HPDE6-E6E7 (cell line): ENCODE measurements around the gene SLA2.
A peak's percentile ranks its signal among the peaks of the same experiment; 100 is the strongest.
"Not testable (repeated sequence)": the region's sequence is repeated elsewhere in the genome, so short reads cannot be mapped to it uniquely, and the experiment has no call there.

Experiments
- DNase-seq: peaks from one replicate; pipeline ENCODE4 v3.0.0; 2011; ENCODE audit warnings: missing footprints; ENCODE audit errors: extremely low spot score

Gene SLA2

DNA sequence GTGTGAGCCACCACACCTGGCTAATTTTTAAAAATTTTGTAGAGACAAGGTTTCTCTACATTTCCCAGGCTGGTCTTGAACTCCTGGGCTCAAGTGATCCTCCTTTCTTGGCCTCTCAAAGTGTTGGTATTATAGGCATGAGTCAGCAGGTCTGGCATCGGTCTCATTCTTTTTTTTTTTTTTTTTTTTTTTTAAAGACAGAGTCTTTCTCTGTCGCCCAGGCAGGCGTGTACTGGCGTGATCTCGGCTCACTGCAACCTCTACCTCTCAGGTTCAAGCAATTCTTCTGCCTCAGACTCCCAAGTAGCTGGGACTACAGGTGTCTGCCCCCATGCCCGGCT is 37.6 kb downstream of the SLA2 start:
- DNase-seq: not testable (repeated sequence)

DNA sequence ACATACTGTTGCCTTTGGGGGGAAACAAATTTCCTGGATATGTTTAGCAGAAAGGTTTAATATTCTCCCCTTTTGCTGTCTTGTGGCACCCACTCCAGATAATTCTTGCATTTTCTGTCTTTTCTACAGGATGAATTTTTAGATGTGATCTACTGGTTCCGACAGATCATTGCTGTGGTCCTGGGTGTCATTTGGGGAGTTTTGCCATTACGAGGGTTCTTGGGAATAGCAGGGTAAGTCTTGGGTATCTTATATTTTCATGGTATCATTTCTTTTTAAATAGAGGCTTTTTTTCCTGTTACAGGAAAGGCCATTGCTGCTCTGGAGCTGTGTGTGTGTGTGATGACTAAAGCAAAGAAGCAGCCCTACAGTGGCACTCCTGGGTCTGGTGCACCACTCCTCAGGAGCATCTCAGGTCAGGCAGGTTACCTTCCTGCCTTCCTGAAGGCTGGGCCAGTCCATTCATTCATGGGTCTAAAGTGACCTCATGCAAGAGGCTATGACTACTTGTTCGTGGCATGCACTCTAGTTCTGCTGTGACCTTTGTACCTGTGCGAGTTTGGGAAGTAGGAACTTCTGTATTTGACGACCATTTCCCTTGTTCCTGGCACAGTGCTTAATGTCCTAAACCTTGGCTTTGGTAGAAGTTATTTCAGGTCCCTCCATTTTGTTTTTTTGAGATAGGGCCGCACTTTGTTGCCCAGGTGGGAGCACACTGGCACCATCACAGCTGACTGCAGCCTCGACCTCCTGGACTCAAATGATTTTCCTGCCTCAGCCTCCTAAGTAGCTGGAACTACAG is 38.2 kb downstream of the SLA2 start:
- peak; percentile 76 for DNase-seq

DNA sequence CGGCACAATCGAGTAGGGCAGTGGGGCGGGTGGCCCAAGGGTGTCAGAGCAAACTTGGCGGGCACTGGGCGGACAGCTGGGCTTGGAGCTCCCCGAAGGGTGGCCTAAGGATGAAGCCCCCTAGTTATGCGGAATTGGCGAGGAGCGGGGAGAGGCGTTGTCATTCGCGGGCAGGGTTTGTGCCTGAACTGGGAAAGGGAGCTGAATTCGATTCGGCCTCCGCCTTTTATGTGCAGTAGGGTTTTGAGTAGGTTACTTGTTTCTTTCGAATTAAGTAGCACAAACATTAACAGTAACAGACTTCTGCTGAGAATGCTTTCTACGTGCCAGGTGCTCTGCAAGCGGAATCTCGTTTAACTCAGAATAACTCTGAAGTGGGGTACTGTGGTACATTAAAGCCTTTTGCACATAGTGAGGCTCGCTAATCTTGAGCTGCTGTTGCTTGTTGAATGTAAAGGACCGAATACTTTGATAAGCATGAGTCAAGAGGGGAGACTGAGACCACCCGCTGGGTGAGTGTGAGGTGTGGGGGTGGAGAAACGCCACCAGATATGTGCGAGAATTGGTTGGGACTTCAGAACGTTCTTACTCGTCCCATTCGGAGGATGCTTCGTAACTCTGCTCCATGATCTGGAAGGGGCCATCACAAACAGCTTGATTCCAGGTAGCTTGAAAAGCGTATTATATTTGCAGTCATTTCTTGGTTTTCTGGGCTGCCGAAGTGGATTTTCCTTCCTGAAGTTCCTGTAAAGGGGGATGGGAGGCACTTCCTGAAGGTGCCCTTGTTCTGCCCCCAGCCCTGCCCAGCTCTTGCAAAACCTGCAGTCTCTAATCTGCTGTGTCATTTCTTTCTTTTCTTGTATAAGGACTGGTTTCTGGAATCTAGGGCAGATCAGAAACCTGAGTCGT is 39.6 kb downstream of the SLA2 start:
- no peak for DNase-seq

DNA sequence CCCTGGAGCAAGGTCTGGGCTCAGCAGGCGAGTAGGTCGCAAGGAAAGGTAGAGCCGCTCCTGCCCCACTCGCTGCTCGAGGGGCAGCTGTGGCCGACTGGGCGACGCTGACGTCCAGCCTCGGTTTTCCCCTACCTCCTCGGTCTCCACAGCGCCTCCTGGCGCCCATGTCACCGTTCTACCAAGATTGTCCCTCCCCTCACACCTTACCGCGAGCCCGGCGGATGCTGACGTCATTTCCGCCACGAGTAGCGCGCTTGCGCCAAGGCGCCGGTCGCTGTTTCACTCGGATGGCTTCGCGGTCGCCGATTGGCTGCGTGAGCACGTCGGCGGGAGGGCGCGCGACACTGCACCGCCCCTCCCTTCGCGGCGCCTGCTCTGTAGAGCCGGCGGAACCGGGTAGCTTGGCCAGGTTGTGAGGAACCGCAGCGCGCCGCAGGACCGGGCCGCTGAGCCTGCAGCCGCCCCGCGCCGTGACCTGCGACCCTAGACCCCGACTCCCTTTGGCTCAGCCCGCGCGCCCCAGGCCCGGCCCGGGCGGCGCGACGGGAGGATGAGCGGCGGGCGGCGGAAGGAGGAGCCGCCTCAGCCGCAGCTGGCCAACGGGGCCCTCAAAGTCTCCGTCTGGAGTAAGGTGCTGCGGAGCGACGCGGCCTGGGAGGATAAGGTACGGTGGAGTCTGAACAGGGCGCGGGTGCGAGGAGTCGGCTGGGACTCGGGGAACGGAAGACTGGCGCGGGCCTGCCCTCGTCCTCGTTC is 40.4 kb downstream of the SLA2 start, which contains the start of gene RAB5IF:
Gene RAB5IF (plus strand): TSS at position 381 of the 759 bp plus-strand sequence. CDS start 173 bp downstream, at position 554.
- peak; percentile 99 for DNase-seq

DNA sequence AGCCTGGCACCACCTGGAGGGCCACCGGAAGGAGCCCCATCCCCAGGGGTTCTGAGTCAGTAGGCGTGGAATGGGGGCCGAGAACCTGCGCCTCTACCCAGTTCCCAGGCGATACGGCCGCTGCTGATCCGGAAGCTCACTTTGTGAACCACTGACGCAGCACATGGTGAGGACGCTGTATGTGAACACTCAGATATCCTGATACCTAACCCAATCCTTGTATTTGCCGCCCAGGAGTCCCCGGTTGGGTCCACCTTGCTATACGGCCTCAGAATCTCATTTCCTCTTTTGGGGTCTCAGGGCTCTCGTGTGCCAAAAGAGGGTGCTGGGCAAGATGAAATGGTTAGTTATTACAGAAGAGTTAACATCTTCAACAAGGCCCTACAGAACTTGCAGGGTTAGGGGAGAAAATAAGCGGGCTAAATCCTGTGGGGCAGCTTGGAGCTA is 41.0 kb downstream of the SLA2 start:
- no peak for DNase-seq

DNA sequence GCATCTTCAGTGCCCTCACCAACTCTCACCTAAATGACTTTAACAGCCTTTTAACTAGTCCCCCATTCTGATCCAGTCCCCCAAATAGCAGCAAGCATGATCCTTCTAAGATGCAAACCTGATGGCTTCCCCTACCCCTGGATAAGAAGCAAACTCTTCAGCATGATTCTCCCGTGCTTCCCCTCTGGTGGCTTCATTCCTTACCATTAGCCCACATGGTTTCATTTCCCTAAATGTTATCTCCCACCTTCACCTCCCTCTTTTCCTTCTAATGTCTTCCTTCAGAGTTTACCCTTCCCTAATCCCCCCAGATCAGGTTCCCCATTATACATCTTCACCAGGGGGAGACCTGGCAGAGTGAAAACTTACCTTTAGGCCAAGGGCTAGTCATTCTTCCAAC is 44.5 kb downstream of the SLA2 start:
- no peak for DNase-seq

DNA sequence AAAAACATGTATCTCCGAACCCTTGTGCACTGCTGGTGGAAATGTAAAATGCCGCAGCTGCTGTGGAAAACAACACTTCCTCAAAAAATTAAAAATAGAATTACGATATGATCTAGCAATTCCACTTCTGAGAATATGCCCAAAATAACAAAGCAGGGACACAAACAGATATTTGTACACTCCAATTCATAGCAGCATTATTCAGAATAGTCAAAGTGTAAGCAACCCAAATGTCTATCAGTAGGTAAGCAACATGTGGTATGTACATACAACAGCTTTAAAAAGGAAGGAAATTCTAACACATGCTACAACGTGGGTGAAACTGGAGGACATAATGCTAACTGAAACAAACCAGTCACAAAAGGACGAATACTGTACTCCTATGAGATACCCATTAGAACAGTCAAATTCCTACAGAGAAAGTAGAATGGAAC is 46.1 kb downstream of the SLA2 start:
- no peak for DNase-seq

DNA sequence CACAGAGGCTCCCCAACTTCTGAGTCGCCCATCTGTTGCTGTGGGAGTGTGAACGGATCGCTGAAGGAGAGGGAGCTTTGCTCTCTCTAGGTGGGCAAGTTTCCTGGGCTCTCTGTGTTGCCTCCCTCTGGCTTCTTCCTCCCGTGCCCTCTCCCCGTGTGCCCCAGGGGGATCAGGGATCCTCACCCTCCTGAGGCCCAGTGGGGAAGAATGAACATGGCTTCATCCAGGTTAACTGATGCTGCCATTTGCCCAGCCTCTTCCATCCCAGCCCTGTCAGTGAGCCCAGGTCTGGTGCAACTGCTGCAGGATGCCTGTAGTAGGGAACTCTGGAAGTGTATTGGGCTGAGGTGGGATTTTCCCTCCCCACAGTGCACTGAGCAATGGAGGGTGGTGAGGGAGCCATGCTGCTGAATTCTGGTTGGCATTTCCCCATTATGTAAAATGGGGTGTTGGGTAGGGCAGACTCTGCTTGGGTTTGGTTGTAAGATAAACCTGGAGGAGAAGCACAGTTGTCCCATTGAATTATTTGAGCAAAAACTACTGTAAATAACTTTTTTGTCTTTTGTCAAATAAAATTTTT is 52.6 kb downstream of the SLA2 start:
- no peak for DNase-seq

DNA sequence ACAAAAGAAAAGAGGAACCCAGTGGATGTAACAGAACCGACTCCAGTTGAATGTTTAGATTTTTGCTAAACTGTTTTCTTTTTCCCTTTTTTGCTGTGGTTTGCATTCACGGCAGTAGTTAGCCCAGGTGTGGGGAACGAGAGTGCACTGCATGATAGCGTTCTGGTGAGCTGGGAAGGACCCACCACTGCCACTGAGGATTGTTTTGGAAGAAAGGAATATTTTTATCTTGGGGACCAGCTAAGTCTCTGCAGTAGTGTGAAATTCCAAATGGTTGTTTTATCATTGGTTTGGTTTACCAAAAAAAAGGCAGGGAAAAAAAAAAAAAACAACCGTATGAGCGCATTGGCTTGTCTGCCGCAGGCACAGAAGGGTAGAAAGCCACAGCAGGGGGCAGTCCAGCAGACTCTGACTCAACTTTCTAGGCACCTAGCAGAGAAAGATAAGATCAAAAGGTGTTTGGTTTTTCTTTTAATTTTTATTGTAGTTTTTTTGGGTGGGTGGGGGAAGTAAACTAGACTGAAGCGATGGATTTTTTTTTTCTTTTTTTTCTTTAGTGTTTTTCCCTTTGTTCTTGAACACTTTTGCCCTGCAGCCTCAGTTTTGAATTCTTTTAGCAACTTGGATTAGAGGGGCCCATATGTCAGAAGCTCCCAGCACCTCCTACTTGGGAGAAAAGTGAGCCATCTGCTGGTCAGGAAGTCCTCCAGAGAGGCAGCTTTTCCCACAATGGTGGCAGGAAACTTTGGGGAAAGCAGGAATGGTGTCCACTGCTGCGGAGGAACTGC is 53.9 kb downstream of the SLA2 start:
- DNase-seq: no peak

DNA sequence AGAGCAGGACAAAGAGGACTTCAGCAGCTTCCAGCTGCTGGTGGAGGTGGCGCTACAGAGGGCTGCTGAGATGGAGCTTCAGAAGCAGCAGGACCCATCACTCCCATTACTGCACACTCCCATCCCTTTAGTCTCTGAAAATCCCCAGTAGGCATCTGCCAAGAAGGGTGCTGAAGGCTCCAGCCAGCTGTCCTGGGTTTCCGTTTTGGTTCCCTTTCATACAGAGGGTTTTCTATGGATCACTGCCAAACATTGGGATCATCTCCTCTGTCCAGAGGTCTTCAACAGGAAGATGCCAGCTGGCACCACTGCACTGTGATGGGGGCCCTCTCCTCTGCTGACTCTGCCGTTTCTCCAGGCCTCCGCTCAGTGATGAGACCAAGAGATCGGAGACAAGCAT is 54.7 kb downstream of the SLA2 start:
- DNase-seq: no peak

DNA sequence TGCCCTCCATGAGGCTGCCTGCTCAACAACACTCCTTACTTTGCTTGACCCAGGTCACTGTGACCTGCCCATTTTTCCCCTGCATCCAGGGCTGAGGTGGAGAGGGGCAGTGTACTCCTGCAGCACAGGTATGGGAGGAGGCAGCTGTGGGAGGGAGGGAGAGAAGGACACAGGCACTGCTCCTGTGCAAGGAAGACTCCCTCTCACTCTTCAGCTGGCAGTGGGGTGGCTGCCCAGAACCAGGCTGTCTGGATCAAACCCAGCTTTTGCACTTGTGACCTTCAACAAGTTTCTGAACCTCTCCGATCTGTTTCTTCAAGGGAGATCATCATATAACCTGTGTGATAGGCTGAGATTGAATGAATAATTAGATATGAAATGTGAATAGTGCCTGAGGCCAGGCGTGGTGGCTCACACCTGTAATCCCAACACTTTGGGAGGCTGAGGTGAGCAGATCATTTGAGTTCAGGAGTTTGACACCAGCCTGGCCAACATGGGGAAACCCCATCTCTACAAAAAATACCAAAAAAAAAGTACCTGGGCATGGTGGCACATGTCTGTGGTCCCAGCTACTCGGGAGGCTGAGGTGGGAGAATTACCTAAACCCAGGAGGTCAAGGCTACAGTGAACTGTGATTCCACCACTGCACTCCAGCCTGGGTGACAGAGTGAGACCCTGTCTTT is 58.5 kb downstream of the SLA2 start:
- no peak for DNase-seq

DNA sequence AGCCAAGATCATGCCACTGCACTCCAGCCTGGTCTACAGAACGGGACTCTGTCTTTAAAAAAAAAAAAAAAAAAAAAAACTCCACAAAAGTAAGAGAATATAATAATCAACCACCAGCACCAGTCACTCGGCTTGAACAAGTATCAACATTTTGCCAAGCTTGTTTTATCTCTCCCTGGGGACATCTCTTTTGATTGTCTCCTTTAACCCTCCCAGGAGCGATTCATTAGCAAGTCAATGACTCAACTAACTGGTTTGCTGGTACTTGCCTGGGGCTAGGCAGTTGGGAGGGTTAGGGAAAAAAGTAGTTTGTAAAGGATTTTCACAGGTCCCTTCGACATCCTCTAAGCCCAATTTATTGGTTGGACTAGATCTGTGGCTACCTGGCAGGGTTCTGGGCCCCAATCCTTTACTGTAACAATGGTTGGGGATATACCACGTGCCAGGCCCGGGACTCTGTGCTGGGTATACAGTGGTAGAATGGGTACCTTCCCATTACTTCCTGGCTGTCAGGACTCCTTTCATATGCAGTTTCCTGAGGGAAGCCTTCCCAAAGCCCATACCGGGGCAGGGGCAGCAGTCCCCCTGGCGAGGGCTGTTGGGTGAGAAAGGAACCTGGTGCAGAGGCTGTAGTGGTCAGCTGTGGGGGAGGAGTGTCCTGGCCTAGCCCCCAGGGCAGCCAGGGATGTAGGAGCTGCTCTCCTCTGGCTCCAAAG is 60.4 kb downstream of the SLA2 start:
- DNase-seq: peak; percentile 100

DNA sequence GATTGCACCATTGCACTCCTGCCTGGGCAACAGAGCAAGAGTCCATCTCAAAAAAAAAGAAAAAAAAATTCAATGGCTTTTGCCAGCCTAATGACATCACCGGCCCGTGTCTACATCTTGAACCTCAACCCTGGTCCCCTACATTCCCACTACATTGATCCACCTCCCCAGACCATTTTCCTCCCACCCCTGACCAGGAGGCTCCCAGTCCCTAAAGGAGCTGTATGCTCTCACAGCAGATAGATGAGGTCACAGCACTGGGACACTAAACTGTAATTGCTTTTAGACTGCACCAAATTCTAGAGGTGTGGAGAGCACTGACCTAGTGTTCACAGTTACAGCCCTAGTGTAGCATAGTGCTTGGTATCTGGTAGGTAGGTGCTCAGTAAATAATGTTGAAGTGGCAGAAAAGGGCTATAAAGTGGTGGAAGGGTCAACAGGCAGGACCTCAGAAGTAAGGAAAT is 61.9 kb downstream of the SLA2 start:
- DNase-seq: no peak

DNA sequence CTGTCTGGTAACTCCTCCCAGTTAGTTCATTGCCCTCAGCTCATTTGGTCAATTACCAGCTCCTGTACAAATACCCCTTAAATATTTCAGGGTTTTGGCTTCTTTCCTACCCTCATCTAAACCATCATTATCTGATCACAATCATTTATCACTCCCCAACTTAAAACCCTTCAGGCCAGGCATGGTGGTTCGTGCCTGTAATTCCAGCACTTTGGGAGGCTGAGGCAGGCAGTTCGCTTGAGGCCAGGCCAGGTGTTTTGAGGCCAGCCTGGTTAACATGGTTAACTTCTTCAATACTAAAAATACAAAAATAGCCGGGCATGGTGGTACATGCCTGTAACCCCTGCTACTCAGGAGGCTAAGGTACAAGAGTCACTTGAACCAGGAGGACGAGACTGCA is 63.2 kb downstream of the SLA2 start:
- DNase-seq: no peak

DNA sequence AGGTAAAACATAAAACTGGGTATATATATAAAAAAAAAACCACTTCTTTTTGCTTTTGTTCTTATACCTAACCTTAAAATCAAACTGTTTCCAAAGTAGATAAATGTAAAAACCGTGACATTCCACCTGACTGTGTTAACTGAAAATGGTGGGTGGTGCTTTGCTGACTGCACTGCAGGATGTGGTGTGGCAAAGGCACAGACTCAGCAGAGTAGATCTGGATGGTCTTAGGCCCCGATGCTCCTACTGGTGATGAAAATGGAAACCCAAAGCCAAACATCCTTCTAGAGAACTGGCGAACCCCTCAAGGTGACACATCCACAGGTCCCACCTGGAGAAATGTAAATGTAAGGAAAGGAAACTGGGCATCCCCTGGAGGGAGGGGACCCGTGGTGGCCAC is 63.7 kb downstream of the SLA2 start:
- DNase-seq: no peak

DNA sequence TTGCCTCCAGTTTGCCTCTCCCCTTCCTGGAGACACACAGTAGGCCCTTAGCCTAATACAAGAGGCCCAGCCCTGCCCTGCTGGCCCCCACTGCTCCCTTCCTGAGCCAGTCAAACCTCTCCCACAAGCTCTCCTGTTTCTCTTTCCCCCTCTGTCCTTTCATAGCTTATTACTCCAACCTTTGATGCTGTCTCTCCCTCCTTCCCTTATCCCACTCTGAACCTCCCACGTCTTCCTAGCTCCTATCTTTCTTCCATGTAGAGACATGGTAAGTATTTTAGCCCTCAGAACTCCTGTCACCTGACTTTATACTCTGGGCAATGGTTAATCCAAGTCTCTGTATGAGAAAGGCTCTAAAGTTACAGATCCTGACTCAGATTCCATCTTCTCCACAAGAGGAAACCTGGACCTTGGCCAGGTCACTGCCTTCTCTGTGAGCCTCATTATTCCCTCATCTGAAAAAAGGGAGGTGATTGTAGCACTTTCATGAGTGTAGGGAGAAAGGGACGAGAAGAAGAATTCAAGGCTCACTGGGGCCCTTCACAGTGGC is 65.9 kb downstream of the SLA2 start:
- no peak for DNase-seq

DNA sequence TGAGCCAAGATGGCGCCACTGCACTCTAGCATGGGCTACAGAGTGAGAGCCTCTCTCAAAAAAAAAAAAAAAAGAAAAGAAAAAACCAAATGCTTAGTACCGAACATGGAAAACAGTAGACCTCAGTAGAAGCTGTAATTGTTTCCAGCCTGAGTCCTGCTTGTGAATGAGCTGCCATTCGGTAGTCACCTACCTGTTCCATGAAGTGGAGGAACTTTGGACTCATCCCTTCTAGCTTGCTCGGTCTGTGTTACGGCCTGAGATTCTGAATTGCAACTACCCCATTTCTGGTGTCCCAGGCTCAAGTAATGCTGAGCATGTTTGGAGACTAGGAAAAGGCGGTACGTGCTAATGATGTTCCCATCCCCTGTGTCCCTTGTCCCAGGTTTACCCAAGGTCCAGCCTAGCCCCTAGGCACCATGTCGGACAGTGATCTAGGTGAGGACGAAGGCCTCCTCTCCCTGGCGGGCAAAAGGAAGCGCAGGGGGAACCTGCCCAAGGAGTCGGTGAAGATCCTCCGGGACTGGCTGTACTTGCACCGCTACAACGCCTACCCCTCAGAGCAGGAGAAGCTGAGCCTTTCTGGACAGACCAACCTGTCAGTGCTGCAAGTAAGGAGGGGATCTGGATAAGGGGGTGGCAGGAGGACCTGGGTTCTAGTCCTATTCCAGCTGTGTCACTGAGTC is 67.5 kb downstream of the SLA2 start:
- no peak for DNase-seq

DNA sequence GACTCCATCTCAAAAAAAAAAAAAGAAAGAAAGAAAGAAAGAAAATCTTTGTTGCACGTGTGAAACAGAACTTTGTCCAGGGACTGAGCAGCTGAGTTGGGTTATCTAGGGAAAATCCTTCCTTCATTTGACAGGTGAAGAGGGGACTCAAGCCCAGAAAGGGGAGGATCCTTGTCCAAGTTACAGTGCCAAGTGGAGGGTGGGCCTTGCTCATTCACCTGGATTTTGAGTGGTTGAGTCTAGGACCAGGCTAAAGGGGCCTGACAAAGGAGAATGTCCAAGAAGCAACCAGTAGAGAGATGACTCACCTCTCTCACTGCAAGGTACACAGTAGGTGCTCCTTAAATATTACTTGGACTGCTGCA is 69.9 kb downstream of the SLA2 start:
- no peak for DNase-seq
